Adipocyte (in vitro differentiated cells): ENCODE measurements around the gene RRAGC.

Experiments used
- DNase-seq: peaks from one replicate; pipeline ENCODE4 v3.0.0-alpha.2; 2015; ENCODE audit warnings: low read depth
- H3K27me3 ChIP-seq: replicated peaks from 2 replicates; pipeline ENCODE4 v1.7.0; 2013; ENCODE audit warnings: mild to moderate bottlenecking, low read length, moderate library complexity; ENCODE audit not compliant: control insufficient read depth, insufficient read depth
- H3K36me3 ChIP-seq: 2 replicates; pipeline ENCODE4 v1.7.0; 2013; ENCODE audit warnings: low read length, mild to moderate bottlenecking, moderate library complexity; ENCODE audit not compliant: control insufficient read depth, insufficient read depth, severe bottlenecking
- H3K4me1 ChIP-seq: 2 replicates; pipeline ENCODE4 v1.7.0; 2013; ENCODE audit warnings: mild to moderate bottlenecking, low read length, moderate library complexity; ENCODE audit not compliant: control insufficient read depth, insufficient read depth
- H3K4me3 ChIP-seq: 2 replicates; pipeline ENCODE4 v1.7.0; 2013; ENCODE audit warnings: mild to moderate bottlenecking, low read length, moderate library complexity
- H3K9ac ChIP-seq: 2 replicates; pipeline ENCODE4 v1.7.0; 2013; ENCODE audit warnings: mild to moderate bottlenecking, low read length, moderate library complexity
- H3K9me3 ChIP-seq: 2 replicates; pipeline ENCODE4 v1.7.0; 2013; ENCODE audit warnings: mild to moderate bottlenecking, low read length, moderate library complexity; ENCODE audit not compliant: control insufficient read depth

The RRAGC gene

GRCh38 chr1:38793299-38793698 is 66.3 kb downstream of the RRAGC start:
- Histone ChIP-seq H3K9me3 (peaks cover 34% of the 10 kb centered on the region), H3K27me3 (peaks cover 12% of the 10 kb centered on the region), H3K9ac (no peak overlapping the region), H3K4me1 (no peaks in the 10 kb centered on the region), H3K4me3 (no peak overlapping the region), H3K36me3 (no peaks in the 10 kb centered on the region)
- DNase-seq = no peak

- H3K36me3 ChIP-seq = no peaks in the 10 kb centered on the region
- no peak overlapping the region for H3K4me3 ChIP-seq
- H3K9me3 ChIP-seq = peaks cover 34% of the 10 kb centered on the region
- H3K27me3 ChIP-seq = peaks cover 17% of the 10 kb centered on the region
- no peak for DNase-seq
- no peak overlapping the region for H3K9ac ChIP-seq
- H3K4me1 ChIP-seq = no peaks in the 10 kb centered on the region
These were observed 67.7 kb downstream of the RRAGC start for GRCh38 chr1:38791892-38792291.

GRCh38 chr1:38791164-38791515 is 68.4 kb downstream of the RRAGC start:
- Histone ChIP-seq H3K9ac (no peak overlapping the region), H3K4me3 (no peak overlapping the region), H3K4me1 (no peaks in the 10 kb centered on the region), H3K27me3 (peaks cover 20% of the 10 kb centered on the region), H3K9me3 (peaks cover 30% of the 10 kb centered on the region), H3K36me3 (no peaks in the 10 kb centered on the region)
- DNase-seq = no peak

- no peak for DNase-seq
- Histone ChIP-seq H3K9me3 (peaks cover 27% of the 10 kb centered on the region), H3K27me3 (peaks cover 26% of the 10 kb centered on the region), H3K4me3 (no peak overlapping the region), H3K4me1 (no peaks in the 10 kb centered on the region), H3K9ac (no peak overlapping the region), H3K36me3 (no peaks in the 10 kb centered on the region)
These were observed 69.0 kb downstream of the RRAGC start for GRCh38 chr1:38790422-38791163.

GRCh38 chr1:38789498-38790169 is 69.9 kb downstream of the RRAGC start:
- peaks cover 35% of the 10 kb centered on the region for H3K27me3 ChIP-seq
- H3K4me1 ChIP-seq = no peaks in the 10 kb centered on the region
- H3K36me3 ChIP-seq = no peaks in the 10 kb centered on the region
- H3K9ac ChIP-seq = no peak overlapping the region
- DNase-seq = no peak
- H3K4me3 ChIP-seq = no peak overlapping the region
- H3K9me3 ChIP-seq = peaks cover 27% of the 10 kb centered on the region

GRCh38 chr1:38788341-38789336 is 70.9 kb downstream of the RRAGC start:
- DNase-seq = no peak
- no peaks in the 10 kb centered on the region for H3K36me3 ChIP-seq
- H3K9ac ChIP-seq = no peak overlapping the region
- H3K4me1 ChIP-seq = peaks cover 4% of the 10 kb centered on the region
- H3K9me3 ChIP-seq = peaks cover 22% of the 10 kb centered on the region
- H3K27me3 ChIP-seq = peaks cover 45% of the 10 kb centered on the region
- no peak overlapping the region for H3K4me3 ChIP-seq
